ENCODE data around the gene SUSD5. TPM values are rescaled to one million over a fixed set of nuclear protein-coding genes. Genes with fewer than 3 reads are reported as not detected.

The SUSD5 gene
- total RNA-seq, 1 donor from 2014 or later = 22.7 TPM

DNA sequence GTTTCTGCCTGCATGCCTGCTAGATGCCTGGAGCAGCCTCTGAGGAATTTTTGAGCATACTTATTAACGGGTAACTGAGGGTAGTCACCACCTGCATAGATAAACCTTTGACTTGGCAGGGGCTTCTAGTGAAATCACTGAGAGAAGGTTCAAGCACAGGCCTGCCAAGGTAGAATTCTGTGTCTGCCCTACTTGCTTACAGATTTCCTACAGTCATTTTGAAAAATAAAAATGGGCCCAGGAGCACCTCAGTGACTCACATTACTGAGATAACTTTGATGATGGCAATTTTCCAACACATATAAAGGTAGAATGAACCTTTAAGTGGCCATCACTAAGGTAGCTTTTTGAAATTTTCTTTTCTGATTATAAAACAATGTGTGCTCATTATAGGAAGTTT lies 94.0 kb downstream of the SUSD5 start:
- DNase-seq (ENCODE audit: extremely low spot score, unreplicated experiment) = no peak
- H3K9me3 Mint-ChIP-seq (ENCODE audit: unreplicated experiment) = no peaks in the 10 kb centered on the region
- H3K27ac Mint-ChIP-seq (ENCODE audit: unreplicated experiment) = no peak overlapping the region
- peaks cover under 1% of the 10 kb centered on the region for H3K4me1 Mint-ChIP-seq (ENCODE audit: unreplicated experiment)
- no peak overlapping the region for H3K4me3 Mint-ChIP-seq (ENCODE audit: unreplicated experiment)
- TF ChIP-seq, protein P1, sequence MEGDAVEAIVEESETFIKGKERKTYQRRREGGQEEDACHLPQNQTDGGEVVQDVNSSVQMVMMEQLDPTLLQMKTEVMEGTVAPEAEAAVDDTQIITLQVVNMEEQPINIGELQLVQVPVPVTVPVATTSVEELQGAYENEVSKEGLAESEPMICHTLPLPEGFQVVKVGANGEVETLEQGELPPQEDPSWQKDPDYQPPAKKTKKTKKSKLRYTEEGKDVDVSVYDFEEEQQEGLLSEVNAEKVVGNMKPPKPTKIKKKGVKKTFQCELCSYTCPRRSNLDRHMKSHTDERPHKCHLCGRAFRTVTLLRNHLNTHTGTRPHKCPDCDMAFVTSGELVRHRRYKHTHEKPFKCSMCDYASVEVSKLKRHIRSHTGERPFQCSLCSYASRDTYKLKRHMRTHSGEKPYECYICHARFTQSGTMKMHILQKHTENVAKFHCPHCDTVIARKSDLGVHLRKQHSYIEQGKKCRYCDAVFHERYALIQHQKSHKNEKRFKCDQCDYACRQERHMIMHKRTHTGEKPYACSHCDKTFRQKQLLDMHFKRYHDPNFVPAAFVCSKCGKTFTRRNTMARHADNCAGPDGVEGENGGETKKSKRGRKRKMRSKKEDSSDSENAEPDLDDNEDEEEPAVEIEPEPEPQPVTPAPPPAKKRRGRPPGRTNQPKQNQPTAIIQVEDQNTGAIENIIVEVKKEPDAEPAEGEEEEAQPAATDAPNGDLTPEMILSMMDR (IDR thresholded peaks at IDR 0.05) = no peak
- H3K27me3 Mint-ChIP-seq (ENCODE audit: unreplicated experiment) = no peaks in the 10 kb centered on the region
- peaks cover 44% of the 10 kb centered on the region for H3K36me3 Mint-ChIP-seq (ENCODE audit: unreplicated experiment)

DNA sequence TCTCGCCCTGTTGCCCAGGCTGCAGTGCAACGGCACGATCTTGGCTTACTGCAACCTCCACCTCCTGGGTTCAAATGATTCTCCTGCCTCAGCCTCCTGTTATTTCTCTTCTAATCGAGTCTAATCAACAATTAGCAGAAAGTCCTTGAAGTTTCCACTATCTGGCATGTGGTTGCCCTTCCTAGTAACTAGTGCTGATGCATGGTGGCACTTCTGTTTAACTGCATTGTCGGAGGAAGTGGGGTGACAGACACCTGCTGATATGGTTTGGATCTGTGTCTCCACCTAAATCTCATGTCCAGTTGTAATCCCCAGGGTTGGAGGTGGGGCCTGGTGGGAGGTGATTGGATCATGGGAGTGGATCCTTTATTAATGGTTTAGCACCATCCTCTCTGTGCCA lies 95.6 kb downstream of the SUSD5 start:
- Mint-ChIP-seq H3K36me3 (ENCODE audit: unreplicated experiment) (peaks cover 47% of the 10 kb centered on the region), H3K27ac (ENCODE audit: unreplicated experiment) (no peak overlapping the region), H3K4me1 (ENCODE audit: unreplicated experiment) (peaks cover 8% of the 10 kb centered on the region), H3K27me3 (ENCODE audit: unreplicated experiment) (no peaks in the 10 kb centered on the region), H3K4me3 (ENCODE audit: unreplicated experiment) (no peak overlapping the region), H3K9me3 (ENCODE audit: unreplicated experiment) (no peaks in the 10 kb centered on the region)
- DNase-seq (ENCODE audit: extremely low spot score, unreplicated experiment) = no peak
- TF ChIP-seq, protein P1 (IDR thresholded peaks at IDR 0.05) = no peak

DNA sequence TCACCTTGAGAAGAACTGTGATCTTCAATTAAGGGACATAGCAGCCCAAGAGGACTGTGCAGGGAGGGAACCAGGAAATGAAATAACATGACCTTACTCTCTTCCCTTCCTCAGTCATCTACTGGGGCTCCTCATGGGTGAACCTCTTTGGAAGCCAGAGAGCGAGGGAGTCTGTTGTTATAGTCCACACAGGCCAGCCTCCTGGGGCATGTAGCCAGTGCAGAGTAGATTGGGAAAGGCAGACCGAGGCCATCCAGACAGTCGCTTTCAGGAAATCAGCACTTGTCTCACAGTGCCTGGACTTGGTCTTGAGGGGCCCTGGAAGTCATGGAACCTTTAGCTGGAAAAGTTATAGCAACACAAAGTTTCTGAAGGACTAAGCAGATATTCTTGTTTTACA lies 98.7 kb downstream of the SUSD5 start:
- Mint-ChIP-seq H3K4me3 (ENCODE audit: unreplicated experiment) (no peak overlapping the region), H3K4me1 (ENCODE audit: unreplicated experiment) (peaks cover 33% of the 10 kb centered on the region), H3K27ac (ENCODE audit: unreplicated experiment) (no peak overlapping the region), H3K9me3 (ENCODE audit: unreplicated experiment) (no peaks in the 10 kb centered on the region), H3K27me3 (ENCODE audit: unreplicated experiment) (no peaks in the 10 kb centered on the region), H3K36me3 (ENCODE audit: unreplicated experiment) (peaks cover 31% of the 10 kb centered on the region)
- TF ChIP-seq, protein P1 (IDR thresholded peaks at IDR 0.05) = no peak
- DNase-seq (ENCODE audit: extremely low spot score, unreplicated experiment) = peak; percentile 34

DNA sequence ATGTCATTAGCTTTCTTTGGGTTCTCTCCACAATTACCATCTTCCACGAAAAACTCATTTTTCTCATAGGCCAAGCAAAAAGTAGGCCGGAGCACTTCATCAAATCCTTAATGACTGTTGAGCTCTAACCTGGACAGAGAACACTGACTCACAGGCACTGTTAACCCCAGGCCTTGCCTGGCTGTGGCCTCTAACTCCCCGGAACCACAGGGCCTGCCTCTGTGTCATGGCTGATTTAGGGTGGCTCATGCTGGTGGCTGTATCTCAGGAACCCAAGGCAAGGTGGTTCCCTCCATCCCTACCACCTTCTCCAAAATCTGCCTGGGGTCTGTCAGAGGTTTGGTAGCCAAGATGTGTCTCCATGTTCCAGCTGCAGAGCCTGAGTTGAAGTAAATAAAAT lies 101.1 kb downstream of the SUSD5 start:
- Mint-ChIP-seq H3K27me3 (ENCODE audit: unreplicated experiment) (no peaks in the 10 kb centered on the region), H3K4me1 (ENCODE audit: unreplicated experiment) (peaks cover 46% of the 10 kb centered on the region), H3K4me3 (ENCODE audit: unreplicated experiment) (no peak overlapping the region), H3K36me3 (ENCODE audit: unreplicated experiment) (peaks cover 14% of the 10 kb centered on the region), H3K27ac (ENCODE audit: unreplicated experiment) (no peak overlapping the region), H3K9me3 (ENCODE audit: unreplicated experiment) (no peaks in the 10 kb centered on the region)
- TF ChIP-seq, protein P1 (IDR thresholded peaks at IDR 0.05) = no peak
- peak; percentile 65 for DNase-seq (ENCODE audit: extremely low spot score, unreplicated experiment)

DNA sequence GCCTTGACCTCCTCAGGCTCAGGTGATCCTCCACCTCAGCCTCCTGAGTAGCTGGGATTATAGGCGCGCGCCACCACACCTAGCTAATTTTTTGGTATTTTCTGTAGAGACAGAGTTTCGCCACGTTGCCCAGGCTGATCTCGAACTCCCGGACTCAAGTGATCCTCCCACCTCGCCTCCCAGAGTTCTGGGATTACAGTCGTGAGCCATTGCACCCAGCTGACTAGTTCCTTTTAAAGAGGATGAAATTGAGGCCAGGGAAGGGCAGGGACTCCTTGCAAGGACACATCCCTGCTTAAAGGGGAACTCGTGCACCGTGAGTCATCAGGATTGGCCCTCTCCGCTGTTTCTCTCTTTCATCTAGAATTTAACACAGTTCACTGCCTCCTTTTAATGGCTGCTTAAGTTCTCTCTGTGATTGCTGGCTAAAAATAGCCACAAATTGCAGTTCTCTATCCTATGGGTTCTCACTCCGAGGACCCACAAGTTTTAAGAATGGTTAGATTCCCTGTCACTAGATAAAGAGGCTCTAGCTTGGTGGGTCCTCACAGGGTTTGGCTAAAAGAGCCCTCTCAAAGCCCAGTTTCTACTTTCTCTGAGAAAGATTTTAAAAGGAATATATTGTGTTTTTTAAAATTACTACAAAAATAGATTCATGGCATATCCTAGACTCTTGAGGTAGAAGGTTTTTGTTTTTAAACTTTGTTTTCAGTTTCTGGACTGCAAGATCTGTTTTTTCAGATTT lies 103.4 kb downstream of the SUSD5 start:
- peak overlapping the region; percentile 93 for H3K27ac Mint-ChIP-seq (ENCODE audit: unreplicated experiment)
- H3K4me1 Mint-ChIP-seq (ENCODE audit: unreplicated experiment) = peaks cover 47% of the 10 kb centered on the region
- H3K9me3 Mint-ChIP-seq (ENCODE audit: unreplicated experiment) = no peaks in the 10 kb centered on the region
- no peaks in the 10 kb centered on the region for H3K27me3 Mint-ChIP-seq (ENCODE audit: unreplicated experiment)
- H3K36me3 Mint-ChIP-seq (ENCODE audit: unreplicated experiment) = peaks cover 4% of the 10 kb centered on the region
- H3K4me3 Mint-ChIP-seq (ENCODE audit: unreplicated experiment) = peak overlapping the region; percentile 84
- TF ChIP-seq, protein P1 (IDR thresholded peaks at IDR 0.05) = no peak
- DNase-seq (ENCODE audit: extremely low spot score, unreplicated experiment) = peak; percentile 15
